ENCODE measurements around the gene GTF2H3. TPM values are rescaled to one million over a fixed set of nuclear protein-coding genes. Genes with fewer than 3 reads are reported as not detected.
A peak's percentile ranks its signal among the peaks of the same experiment; 100 is the strongest.

Gene GTF2H3
- total RNA-seq, 1 experiment from 2014 or later = 85.0 TPM

DNA sequence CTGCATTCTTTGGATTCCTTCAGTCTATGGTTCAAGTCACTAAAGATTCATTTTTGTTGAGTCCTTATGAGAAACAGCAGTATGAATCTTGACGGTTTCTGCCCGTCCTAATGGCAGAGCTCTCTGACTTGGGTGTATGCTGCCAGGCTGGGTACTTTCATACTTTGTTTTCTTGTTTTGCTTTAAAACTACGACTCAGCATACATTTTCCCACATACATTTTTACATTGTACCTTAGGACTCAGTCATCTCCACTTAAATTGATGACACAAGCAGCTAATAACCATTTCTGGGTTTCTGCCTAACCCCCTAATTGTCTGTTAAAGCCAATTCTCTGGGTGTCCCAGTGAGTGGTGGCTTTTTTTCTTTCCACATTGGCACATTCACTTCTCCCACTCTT lies 36.5 kb upstream of the GTF2H3 start:
- Mint-ChIP-seq H3K9me3 (ENCODE audit: unreplicated experiment) (no peaks in the 10 kb centered on the region), H3K4me1 (ENCODE audit: insufficient read depth, unreplicated experiment) (peaks cover 15% of the 10 kb centered on the region), H3K36me3 (ENCODE audit: insufficient read depth, unreplicated experiment) (peaks cover 76% of the 10 kb centered on the region), H3K27me3 (ENCODE audit: insufficient read depth, unreplicated experiment) (no peaks in the 10 kb centered on the region), H3K4me3 (ENCODE audit: unreplicated experiment) (no peak overlapping the region), H3K27ac (ENCODE audit: low read depth, unreplicated experiment) (no peak overlapping the region)
- TF ChIP-seq, protein P1, sequence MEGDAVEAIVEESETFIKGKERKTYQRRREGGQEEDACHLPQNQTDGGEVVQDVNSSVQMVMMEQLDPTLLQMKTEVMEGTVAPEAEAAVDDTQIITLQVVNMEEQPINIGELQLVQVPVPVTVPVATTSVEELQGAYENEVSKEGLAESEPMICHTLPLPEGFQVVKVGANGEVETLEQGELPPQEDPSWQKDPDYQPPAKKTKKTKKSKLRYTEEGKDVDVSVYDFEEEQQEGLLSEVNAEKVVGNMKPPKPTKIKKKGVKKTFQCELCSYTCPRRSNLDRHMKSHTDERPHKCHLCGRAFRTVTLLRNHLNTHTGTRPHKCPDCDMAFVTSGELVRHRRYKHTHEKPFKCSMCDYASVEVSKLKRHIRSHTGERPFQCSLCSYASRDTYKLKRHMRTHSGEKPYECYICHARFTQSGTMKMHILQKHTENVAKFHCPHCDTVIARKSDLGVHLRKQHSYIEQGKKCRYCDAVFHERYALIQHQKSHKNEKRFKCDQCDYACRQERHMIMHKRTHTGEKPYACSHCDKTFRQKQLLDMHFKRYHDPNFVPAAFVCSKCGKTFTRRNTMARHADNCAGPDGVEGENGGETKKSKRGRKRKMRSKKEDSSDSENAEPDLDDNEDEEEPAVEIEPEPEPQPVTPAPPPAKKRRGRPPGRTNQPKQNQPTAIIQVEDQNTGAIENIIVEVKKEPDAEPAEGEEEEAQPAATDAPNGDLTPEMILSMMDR (IDR thresholded peaks at IDR 0.05; ENCODE audit: unreplicated experiment) = no peak
- DNase-seq (ENCODE audit: unreplicated experiment) = no peak
- intact Hi-C loops (cut with micrococcal nuclease) = no loop called here
- BruUV-seq (replicated peaks) = TSS peak; percentile 56
- ChIA-PET POLR2A (no interaction called here), CTCF (no interaction called here)

DNA sequence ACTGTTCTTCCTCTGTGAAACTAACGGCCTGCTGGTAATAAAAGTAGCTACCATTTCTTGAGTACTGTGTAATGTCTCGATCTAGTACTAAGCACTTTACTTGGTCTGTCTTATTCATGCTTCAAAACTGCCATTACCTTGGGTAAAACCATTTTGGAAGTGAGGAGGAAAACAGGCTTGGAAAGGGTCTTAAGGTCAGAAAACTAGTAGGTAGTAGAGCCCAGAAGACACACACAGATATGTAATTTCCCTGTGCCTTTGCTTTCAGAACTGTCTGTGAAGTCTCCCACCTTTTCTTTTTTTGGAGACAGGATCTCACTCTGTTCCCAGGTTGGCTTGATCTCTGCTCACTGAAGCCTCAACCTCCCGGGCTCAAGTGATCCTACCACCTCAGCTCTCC lies 35.1 kb upstream of the GTF2H3 start:
- intact Hi-C loops (cut with micrococcal nuclease) = no loop called here
- Mint-ChIP-seq H3K9me3 (ENCODE audit: unreplicated experiment) (no peaks in the 10 kb centered on the region), H3K4me3 (ENCODE audit: unreplicated experiment) (no peak overlapping the region), H3K27ac (ENCODE audit: low read depth, unreplicated experiment) (peak overlapping the region; percentile 7), H3K4me1 (ENCODE audit: insufficient read depth, unreplicated experiment) (peaks cover 23% of the 10 kb centered on the region), H3K36me3 (ENCODE audit: insufficient read depth, unreplicated experiment) (peaks cover 71% of the 10 kb centered on the region), H3K27me3 (ENCODE audit: insufficient read depth, unreplicated experiment) (no peaks in the 10 kb centered on the region)
- TF ChIP-seq, protein P1 (IDR thresholded peaks at IDR 0.05; ENCODE audit: unreplicated experiment) = no peak
- BruUV-seq (replicated peaks) = no TSS peak
- POLR2A ChIA-PET = interaction anchor here (1.3 kb wide), 1 partner anchor 16 kb away, joined by 4 read pairs; no protein-coding TSS in a partner anchor
- CTCF ChIA-PET = no interaction called here
- no peak for DNase-seq (ENCODE audit: unreplicated experiment)

DNA sequence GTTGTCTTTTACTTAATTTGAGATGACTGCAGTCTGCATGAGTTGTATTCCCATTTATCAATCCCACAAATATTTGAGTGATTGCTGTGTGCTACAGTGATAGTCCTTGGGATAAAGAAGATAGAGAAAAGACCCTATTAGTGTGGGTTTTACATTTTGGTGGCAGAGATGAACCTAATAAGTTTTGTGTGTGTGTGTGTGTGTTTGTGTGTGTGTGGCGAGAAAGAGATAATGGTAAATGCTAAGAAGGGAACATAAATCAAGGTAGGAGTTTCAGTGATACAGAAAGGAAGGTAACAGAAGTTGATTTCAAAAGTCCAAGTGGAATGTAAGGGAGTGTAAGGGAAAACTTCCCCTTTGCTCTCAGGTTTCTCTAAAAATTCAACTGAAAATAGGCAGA lies 34.3 kb upstream of the GTF2H3 start:
- Mint-ChIP-seq H3K27me3 (ENCODE audit: insufficient read depth, unreplicated experiment) (no peaks in the 10 kb centered on the region), H3K36me3 (ENCODE audit: insufficient read depth, unreplicated experiment) (peaks cover 71% of the 10 kb centered on the region), H3K4me3 (ENCODE audit: unreplicated experiment) (peak overlapping the region; percentile 45), H3K4me1 (ENCODE audit: insufficient read depth, unreplicated experiment) (peaks cover 23% of the 10 kb centered on the region), H3K9me3 (ENCODE audit: unreplicated experiment) (no peaks in the 10 kb centered on the region), H3K27ac (ENCODE audit: low read depth, unreplicated experiment) (peak overlapping the region; percentile 7)
- no peak for DNase-seq (ENCODE audit: unreplicated experiment)
- no TSS peak for BruUV-seq (replicated peaks)
- intact Hi-C loops (cut with micrococcal nuclease) = no loop called here
- ChIA-PET CTCF (no interaction called here), POLR2A (interaction anchor here (1.3 kb wide), 1 partner anchor 15 kb away, joined by 4 read pairs; no protein-coding TSS in a partner anchor)
- TF ChIP-seq, protein P1 (IDR thresholded peaks at IDR 0.05; ENCODE audit: unreplicated experiment) = no peak

DNA sequence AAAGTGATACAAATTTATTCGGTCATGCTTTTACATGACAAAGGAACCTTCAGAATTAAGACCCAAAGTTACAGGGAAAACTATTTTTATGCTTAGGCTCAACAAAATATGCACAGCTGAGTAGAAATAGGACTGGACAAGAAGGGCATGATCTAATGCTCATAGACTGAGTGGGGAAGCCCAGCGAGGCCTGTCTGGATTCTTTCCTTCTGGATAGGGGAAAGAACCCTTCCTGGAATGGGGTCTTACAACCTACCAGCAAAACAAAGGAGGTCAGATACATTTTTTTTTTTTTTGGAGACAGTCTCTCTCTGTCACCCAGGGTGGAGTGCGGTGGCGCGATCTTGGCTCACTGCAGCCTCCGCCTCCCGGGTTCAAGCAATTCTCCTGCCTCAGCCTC lies 33.9 kb upstream of the GTF2H3 start:
- intact Hi-C loops (cut with micrococcal nuclease) = no loop called here
- Mint-ChIP-seq H3K27ac (ENCODE audit: low read depth, unreplicated experiment) (peak overlapping the region; percentile 7), H3K27me3 (ENCODE audit: insufficient read depth, unreplicated experiment) (no peaks in the 10 kb centered on the region), H3K4me1 (ENCODE audit: insufficient read depth, unreplicated experiment) (peaks cover 23% of the 10 kb centered on the region), H3K4me3 (ENCODE audit: unreplicated experiment) (peak overlapping the region; percentile 45), H3K36me3 (ENCODE audit: insufficient read depth, unreplicated experiment) (peaks cover 68% of the 10 kb centered on the region), H3K9me3 (ENCODE audit: unreplicated experiment) (no peaks in the 10 kb centered on the region)
- TF ChIP-seq, protein P1 (IDR thresholded peaks at IDR 0.05; ENCODE audit: unreplicated experiment) = no peak
- ChIA-PET POLR2A (interaction anchor here (0.6 to 1.3 kb wide), 2 partner anchors 14 to 1179 kb away, joined by 3 to 4 read pairs; no protein-coding TSS in a partner anchor), CTCF (interaction anchor here (0.9 kb wide), 1 partner anchor 234 kb away, joined by 3 read pairs; no protein-coding TSS in a partner anchor)
- BruUV-seq (replicated peaks) = no TSS peak
- no peak for DNase-seq (ENCODE audit: unreplicated experiment)

Measured in MCF 10A (cell line).